SH-SY5Y (cell line): Measurements from ENCODE around the gene EPHB6.

ENCODE experiments used
- GATA2 ChIP-seq: IDR thresholded peaks from 2 replicates; pipeline ENCODE4 v1.6.1; 2011; ENCODE audit warnings: mild to moderate bottlenecking, low read depth, low read length
- GATA3 ChIP-seq: IDR thresholded peaks from 2 replicates; pipeline ENCODE4 v1.6.1; 2011; ENCODE audit warnings: low read depth, mild to moderate bottlenecking, low read length, moderate library complexity

DNA sequence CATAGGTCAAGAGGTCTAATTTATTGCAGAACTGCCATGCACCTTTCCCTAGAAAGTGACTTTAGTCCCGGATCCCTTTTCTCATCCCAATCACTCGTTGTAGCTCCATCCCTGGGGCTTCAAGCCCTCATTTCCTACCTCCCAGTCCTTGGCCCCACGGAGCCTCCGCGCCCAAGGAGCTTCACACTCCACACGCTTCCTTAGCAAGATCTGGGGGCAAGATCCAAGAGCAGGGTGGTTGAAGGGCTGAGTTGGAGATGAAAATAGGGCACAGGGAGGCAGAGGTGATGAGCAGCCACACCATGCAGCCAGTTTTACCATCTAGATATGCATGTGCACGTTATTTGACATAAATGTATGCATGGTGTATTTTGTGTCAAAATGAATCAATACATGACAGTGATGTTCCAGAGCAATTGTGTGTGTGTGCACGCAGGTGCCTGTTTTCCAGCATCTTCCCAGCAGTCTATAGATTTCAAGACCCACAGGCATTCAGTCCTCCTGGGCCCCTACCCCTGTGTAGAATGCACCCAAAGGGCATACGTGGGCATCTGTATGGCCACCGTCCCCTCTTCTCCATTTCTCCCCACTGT is 36.7 kb downstream of the EPHB6 start:
- TF ChIP-seq GATA2 (no peak), GATA3 (no peak)
